Activated CD4-positive, alpha-beta memory T cell treated with anti-CD3 and anti-CD28 coated beads, Interleukin-2, amount 10 ng/mL, durations not matched to agents 7 days and 5 days (primary cell): ENCODE results near the gene PMP22. TPM values are rescaled to one million over a fixed set of nuclear protein-coding genes. Genes with fewer than 3 reads are reported as not detected.
A peak's percentile ranks its signal among the peaks of the same experiment; 100 is the strongest.

Source experiments
- CTCF ChIA-PET: fragments of 350-600 bp; sonication (Branson Sonifier 250); formaldehyde crosslinking; loops from one replicate; lab custom pipeline; 2021; ENCODE audit warnings: antibody characterized with exemption, inconsistent platforms; lab: Charles Lee
- POLR2A ChIA-PET: fragments of 350-600 bp; sonication (Branson Sonifier 250); formaldehyde crosslinking; loops from one replicate; lab custom pipeline; 2021; ENCODE audit warnings: antibody characterized with exemption; lab: Charles Lee
- DNase-seq: peaks from one replicate; pipeline ENCODE4 v3.0.0-alpha.2; 2020
- H3K27ac Mint-ChIP-seq: one replicate; pipeline ENCODE4 v1.8.0; 2021; ENCODE audit warnings: mild to moderate bottlenecking, mixed read lengths
- H3K27me3 Mint-ChIP-seq: one replicate; pipeline ENCODE4 v1.8.0; 2021; ENCODE audit warnings: mixed read lengths
- H3K36me3 Mint-ChIP-seq: one replicate; pipeline ENCODE4 v1.8.0; 2021; ENCODE audit warnings: low read depth, mixed read lengths
- H3K4me1 Mint-ChIP-seq: one replicate; pipeline ENCODE4 v1.8.0; 2021; ENCODE audit warnings: mixed read lengths
- H3K4me3 Mint-ChIP-seq: one replicate; pipeline ENCODE4 v1.8.0; 2021; ENCODE audit warnings: mild to moderate bottlenecking, mixed read lengths
- H3K9me3 Mint-ChIP-seq: one replicate; pipeline ENCODE4 v1.8.0; 2021; ENCODE audit warnings: mixed read lengths
- total RNA-seq, 2 experiments: library from RNA; stranded (reverse); gene quantifications; one replicate each; pipeline ENCODE4 v1.2.3, GENCODE V29; 2021

PMP22 gene
- total RNA-seq, 2 experiments from 2014 or later: not detected

- POLR2A ChIA-PET: no interaction called here
Observed at GRCh38 chr17:15257796-15258512, 7.2 kb downstream of the PMP22 start.

DNA sequence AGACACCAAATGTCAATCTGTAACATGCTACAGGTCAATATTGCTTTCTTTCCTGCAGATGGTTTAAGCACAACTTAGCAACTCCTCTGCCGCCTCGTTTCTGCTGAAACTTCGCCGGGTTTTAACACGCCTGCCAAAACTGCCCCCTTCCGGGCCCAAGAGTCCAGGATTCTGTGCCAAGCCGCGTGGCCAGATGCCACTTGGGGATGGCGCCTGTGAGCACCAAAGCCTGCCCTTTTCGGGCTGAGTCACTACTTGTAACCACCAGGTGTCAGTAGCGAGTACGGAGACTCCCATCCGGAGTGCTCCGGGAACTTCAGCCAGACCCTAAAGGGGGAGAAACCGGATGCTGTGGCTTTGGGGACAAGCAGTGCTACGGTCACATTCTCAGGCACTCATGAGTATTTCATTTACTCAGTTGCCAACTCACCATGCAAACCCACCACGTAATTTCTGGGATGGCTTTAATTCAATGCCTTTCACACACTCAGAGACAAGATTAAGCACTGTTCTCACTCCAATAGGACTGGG lies 7.8 kb downstream of the PMP22 start:
- POLR2A ChIA-PET: no interaction called here
- H3K27me3 Mint-ChIP-seq: peaks cover 51% of the 10 kb centered on the region
- DNase-seq: peak; percentile 61
- H3K4me1 Mint-ChIP-seq: peaks cover 26% of the 10 kb centered on the region
- no peaks in the 10 kb centered on the region for H3K36me3 Mint-ChIP-seq
- H3K9me3 Mint-ChIP-seq: no peaks in the 10 kb centered on the region
- no peak overlapping the region for H3K27ac Mint-ChIP-seq
- H3K4me3 Mint-ChIP-seq: no peak overlapping the region
- CTCF ChIA-PET: interaction anchor here (0.6 to 4.3 kb wide), 9 partner anchors 9 to 1326 kb away, joined by 3 to 35 read pairs (median 4); no protein-coding TSS in a partner anchor

More at GRCh38 chr17:15257796-15258512, 7.2 kb downstream of the PMP22 start:
- Mint-ChIP-seq H3K4me1 (peaks cover 26% of the 10 kb centered on the region), H3K27ac (no peak overlapping the region), H3K27me3 (peaks cover 56% of the 10 kb centered on the region), H3K36me3 (no peaks in the 10 kb centered on the region), H3K9me3 (no peaks in the 10 kb centered on the region), H3K4me3 (no peak overlapping the region)
- DNase-seq: no peak
- CTCF ChIA-PET: interaction anchor here (0.6 to 4.3 kb wide), 9 partner anchors 8 to 1325 kb away, joined by 3 to 35 read pairs (median 3); no protein-coding TSS in a partner anchor

DNA sequence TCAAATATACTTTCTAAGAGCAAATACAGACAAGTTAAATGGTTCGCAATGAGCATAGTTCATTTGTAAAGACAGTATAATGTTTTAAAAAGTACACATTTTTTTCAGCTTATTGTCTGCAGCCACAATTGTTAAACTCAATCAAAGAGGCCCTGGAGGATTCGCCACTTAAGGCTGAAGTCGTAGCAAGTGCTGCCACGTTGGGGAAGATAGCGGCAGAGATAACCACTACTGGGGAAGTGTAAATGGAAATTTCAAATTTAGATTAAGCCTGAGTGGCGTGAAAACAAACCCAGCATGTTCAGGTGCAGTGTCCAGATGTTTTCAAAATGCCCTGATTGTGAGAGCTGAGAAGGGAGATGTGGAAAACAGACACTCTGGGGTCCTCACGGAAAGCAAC lies 8.4 kb downstream of the PMP22 start:
- peaks cover 22% of the 10 kb centered on the region for H3K4me1 Mint-ChIP-seq
- POLR2A ChIA-PET: no interaction called here
- H3K27me3 Mint-ChIP-seq: peaks cover 45% of the 10 kb centered on the region

DNA sequence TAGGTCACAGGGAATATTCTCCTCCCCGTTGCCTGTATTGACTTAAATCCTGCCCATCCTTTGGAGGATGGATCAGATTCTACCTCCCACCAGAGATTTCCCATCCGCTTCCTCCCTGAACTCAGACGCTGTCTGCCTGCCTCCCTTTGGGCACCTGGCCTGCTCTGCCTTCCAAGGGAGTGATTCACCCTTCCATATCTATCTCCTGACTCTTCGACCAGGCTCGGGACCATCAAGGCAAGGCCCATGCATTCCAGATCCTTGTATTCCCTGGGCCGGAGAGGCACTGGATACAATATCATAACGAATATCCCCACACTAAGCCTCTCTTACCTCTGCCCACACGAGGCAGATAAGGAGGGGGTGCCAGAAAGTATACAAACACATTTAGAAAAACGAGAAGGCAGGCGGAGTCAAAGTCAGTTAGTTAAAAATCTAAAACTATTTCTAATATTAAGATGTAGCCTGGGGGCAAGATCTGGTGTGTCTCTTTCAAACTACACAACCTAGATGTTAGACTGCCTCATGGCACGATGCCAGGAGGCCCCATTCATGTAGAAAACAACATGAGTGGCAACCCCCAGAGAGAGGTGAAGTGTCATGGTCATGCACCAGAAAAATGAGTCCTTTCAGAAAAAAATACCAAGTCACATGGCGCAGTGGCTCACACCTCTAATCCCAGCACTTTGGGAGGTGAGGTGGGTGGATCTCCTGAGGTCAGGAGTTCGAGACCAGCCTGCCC lies 9.2 kb downstream of the PMP22 start:
- Mint-ChIP-seq H3K4me3 (no peak overlapping the region), H3K4me1 (peaks cover 17% of the 10 kb centered on the region), H3K36me3 (no peaks in the 10 kb centered on the region), H3K27ac (no peak overlapping the region), H3K27me3 (peaks cover 38% of the 10 kb centered on the region), H3K9me3 (no peaks in the 10 kb centered on the region)
- no peak for DNase-seq
- CTCF ChIA-PET: interaction anchor here (1.1 to 4.3 kb wide), 3 partner anchors 8 to 247 kb away, joined by 4 to 35 read pairs (median 10); no protein-coding TSS in a partner anchor
- POLR2A ChIA-PET: no interaction called here

More for the DNA sequence above, 8.4 kb downstream of the PMP22 start:
- CTCF ChIA-PET: interaction anchor here (1.1 to 4.3 kb wide), 3 partner anchors 9 to 246 kb away, joined by 4 to 35 read pairs (median 10); no protein-coding TSS in a partner anchor
- H3K36me3 Mint-ChIP-seq: no peaks in the 10 kb centered on the region
- no peak for DNase-seq
- no peaks in the 10 kb centered on the region for H3K9me3 Mint-ChIP-seq
- H3K27ac Mint-ChIP-seq: no peak overlapping the region
- no peak overlapping the region for H3K4me3 Mint-ChIP-seq

DNA sequence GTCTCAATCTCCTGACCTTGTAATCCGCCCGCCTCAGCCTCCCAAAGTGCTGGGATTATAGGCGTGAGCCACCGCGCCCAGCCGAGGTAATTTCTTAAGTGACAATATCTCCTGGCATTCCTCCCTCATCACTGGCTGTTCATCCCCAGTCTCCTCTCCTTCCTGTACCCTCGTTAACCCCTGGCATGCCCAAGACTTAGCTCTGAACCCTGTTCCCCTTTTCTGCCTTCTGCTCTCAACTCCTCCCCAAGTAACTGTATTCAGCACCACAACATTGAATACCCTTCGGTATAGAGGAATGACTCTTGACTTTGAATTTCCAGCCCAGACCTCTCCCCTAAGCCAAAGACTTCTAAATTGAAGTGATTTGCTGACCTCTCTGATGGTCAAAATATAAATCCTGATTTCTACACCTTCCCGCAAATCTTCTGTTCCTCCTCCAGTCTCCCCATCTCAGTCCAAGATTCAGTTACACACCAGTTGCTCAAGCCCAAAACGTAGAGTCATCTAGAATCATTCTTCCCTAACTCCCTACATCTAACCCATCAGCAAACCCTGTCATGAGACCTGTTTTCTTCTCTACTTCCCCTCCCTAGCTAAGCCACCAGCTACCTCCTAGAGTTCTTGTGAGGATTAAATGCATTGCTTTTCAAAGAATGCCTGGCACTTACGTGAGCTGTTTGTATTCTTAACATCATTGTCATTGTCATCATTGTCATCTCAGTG lies 14.8 kb downstream of the PMP22 start:
- CTCF ChIA-PET: interaction anchor here (1.2 kb wide), 1 partner anchor 253 kb away, joined by 3 read pairs; no protein-coding TSS in a partner anchor
- no peak for DNase-seq

DNA sequence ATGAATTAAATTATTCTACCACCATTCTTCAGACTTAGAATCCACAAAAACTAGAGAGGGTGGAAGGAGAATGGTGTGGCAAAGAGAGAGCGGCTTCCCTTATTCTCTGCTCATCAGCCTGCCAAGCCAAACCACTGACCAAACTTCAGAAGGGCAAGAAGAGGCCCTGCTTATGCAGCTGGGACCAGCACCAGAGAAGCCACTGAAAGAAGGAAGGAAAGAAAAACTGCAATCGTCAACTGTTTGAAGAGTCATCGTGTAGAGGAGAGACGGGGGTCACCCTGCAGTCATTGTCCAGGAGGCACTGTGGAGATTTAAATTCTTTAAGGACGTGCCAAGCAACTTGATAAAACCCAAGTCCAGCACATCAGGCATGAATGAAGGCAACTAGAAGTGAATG lies 15.6 kb downstream of the PMP22 start:
- no peak for DNase-seq
- no peak overlapping the region for H3K27ac Mint-ChIP-seq
- H3K4me3 Mint-ChIP-seq: no peak overlapping the region
- ChIA-PET CTCF (interaction anchor here (4.0 kb wide), 1 partner anchor 9 kb away, joined by 15 read pairs; no protein-coding TSS in a partner anchor), POLR2A (no interaction called here)
- H3K9me3 Mint-ChIP-seq: no peaks in the 10 kb centered on the region
- H3K36me3 Mint-ChIP-seq: no peaks in the 10 kb centered on the region
- H3K27me3 Mint-ChIP-seq: peaks cover 8% of the 10 kb centered on the region
- H3K4me1 Mint-ChIP-seq: no peaks in the 10 kb centered on the region

More for the DNA sequence above, 14.8 kb downstream of the PMP22 start:
- POLR2A ChIA-PET: no interaction called here
- Mint-ChIP-seq H3K27ac (no peak overlapping the region), H3K27me3 (peaks cover 8% of the 10 kb centered on the region), H3K4me3 (no peak overlapping the region), H3K4me1 (no peaks in the 10 kb centered on the region), H3K36me3 (no peaks in the 10 kb centered on the region), H3K9me3 (no peaks in the 10 kb centered on the region)

GRCh38 chr17:15247891-15248529 lies 17.1 kb downstream of the PMP22 start:
- CTCF ChIA-PET: interaction anchor here (0.5 to 4.0 kb wide), 6 partner anchors 9 to 1762 kb away, joined by 3 to 15 read pairs (median 3); no protein-coding TSS in a partner anchor
- Mint-ChIP-seq H3K36me3 (no peaks in the 10 kb centered on the region), H3K9me3 (no peaks in the 10 kb centered on the region), H3K4me1 (no peaks in the 10 kb centered on the region), H3K27ac (no peak overlapping the region), H3K4me3 (no peak overlapping the region), H3K27me3 (no peaks in the 10 kb centered on the region)
- DNase-seq: no peak
- POLR2A ChIA-PET: no interaction called here

DNA sequence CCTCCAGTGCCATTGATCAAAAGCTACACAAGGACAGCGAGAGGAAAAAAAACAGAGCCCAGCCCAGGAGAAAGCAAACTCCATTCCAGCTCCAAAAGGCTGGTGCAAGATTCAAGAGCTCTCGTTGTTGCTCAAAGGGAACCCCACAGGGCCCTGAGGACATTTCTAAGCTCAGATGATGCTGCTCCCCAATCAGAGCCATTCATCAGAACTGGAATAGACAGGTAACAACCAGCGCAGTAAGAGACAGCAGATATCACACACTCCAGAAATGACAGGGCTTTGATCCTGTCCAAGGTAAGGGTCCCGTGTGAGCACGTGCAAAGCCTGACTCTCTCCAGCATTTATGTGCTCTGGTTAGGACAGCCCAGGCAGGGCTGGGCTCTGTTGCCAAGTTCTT lies 20.1 kb downstream of the PMP22 start:
- H3K27me3 Mint-ChIP-seq: peaks cover 9% of the 10 kb centered on the region
- ChIA-PET CTCF (no interaction called here), POLR2A (no interaction called here)
- DNase-seq: no peak
- no peak overlapping the region for H3K4me3 Mint-ChIP-seq
- no peaks in the 10 kb centered on the region for H3K4me1 Mint-ChIP-seq
- H3K27ac Mint-ChIP-seq: no peak overlapping the region
- H3K36me3 Mint-ChIP-seq: no peaks in the 10 kb centered on the region
- no peaks in the 10 kb centered on the region for H3K9me3 Mint-ChIP-seq

DNA sequence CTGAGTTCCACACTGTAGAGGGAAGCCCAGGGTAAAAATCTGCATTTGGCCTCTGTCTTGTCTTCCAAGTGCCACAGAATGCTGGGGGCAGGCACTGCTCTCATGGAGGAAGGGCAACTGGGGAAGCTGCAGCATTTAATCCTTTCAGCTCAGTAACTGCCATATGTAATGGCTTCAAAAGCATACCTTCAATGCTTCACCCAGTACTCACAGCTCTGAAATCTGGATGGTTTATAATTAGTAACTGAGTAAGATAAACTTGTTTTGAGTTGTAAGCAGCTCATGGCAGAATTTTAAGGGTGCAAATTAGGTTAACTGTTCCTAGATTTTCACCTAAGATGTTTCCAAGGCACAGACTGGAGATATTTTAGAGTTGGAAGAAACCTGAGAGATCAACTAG lies 24.5 kb downstream of the PMP22 start:
- no peak overlapping the region for H3K27ac Mint-ChIP-seq
- peaks cover 9% of the 10 kb centered on the region for H3K4me1 Mint-ChIP-seq
- no peak overlapping the region for H3K4me3 Mint-ChIP-seq
- H3K9me3 Mint-ChIP-seq: no peaks in the 10 kb centered on the region
- ChIA-PET POLR2A (no interaction called here), CTCF (interaction anchor here (1.2 kb wide), 1 partner anchor 18 kb away, joined by 3 read pairs; no protein-coding TSS in a partner anchor)
- H3K36me3 Mint-ChIP-seq: no peaks in the 10 kb centered on the region
- peaks cover 18% of the 10 kb centered on the region for H3K27me3 Mint-ChIP-seq
- no peak for DNase-seq

DNA sequence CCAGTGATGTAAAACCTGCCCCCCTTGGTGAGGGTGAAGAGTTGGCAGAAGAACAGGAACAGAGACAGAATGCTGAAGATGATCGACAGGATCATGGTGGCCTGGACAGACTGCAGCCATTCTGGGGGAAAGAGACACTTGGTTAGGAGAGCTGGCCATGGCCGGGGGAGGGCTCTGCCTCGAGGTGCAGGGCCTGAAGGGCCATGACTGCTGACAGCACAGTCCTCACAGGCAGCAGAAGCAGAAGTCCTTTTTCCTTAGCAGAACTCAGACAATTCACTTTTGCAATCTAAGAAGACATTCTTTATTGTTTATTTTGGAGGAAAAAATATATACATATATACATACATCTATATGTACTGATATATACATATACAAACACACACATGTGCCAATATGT lies 25.6 kb downstream of the PMP22 start:
- H3K9me3 Mint-ChIP-seq: no peaks in the 10 kb centered on the region
- H3K4me3 Mint-ChIP-seq: no peak overlapping the region
- ChIA-PET POLR2A (no interaction called here), CTCF (no interaction called here)
- H3K27ac Mint-ChIP-seq: no peak overlapping the region
- peaks cover 18% of the 10 kb centered on the region for H3K27me3 Mint-ChIP-seq
- no peaks in the 10 kb centered on the region for H3K36me3 Mint-ChIP-seq
- DNase-seq: no peak
- H3K4me1 Mint-ChIP-seq: peaks cover 9% of the 10 kb centered on the region

DNA sequence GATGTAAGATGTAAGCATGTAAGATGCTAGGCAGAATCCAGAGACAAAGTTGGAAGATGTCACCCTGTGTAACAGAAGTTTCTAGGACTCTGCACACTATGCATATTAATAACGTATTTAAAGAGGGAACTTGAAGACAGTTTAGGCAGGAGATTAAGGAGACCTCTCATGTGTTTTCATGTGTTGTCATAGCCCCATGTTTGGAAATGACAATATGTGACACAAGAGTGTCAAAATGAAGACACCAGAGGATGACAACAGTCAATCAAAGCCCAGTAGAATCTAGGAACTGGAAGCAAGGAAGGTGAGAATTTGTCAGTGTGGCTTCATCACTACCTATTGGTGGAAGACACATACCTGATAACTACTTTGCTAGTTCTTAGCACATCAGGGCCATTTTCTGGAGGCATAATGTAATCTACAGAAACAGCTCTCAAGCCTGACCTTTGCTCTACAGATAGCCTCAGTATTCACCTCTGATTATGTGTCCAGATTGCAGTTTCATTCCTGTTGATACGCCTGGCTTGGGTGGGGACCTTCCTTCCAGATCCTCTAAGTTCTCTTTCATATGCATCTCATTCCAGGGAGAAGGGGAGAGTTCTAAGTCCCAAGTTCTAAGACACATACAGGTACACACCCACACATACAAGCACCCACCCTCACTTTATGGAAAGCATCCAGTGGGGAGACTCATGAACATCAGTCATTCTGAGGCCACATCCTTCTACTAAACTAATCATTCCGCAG lies 26.3 kb downstream of the PMP22 start:
- Mint-ChIP-seq H3K27me3 (peaks cover 18% of the 10 kb centered on the region), H3K9me3 (no peaks in the 10 kb centered on the region), H3K36me3 (no peaks in the 10 kb centered on the region), H3K4me1 (peaks cover 9% of the 10 kb centered on the region), H3K4me3 (no peak overlapping the region), H3K27ac (no peak overlapping the region)
- ChIA-PET CTCF (interaction anchor here (0.5 kb wide), 1 partner anchor 757 kb away, joined by 3 read pairs; no protein-coding TSS in a partner anchor), POLR2A (no interaction called here)
- no peak for DNase-seq
